ENCODE measurements around the gene INTS2.

DNA sequence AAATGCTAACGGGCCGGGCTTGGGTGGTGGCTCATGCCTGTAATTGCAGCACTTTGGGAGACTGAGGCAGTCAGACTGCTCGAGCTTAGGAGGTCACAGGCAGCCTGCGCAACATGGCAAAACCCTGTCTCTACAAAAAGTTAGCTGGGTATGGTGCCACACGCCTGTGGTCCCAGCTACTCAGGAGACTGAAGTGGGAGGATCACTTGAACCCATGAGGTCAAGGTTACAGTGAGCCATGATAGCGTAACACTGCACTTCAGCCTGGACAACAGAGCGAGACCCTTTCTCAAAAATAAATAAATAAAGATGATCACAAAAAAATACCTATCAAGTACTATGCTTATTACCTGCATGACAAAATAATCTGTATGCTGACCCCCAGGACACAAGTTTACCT, 46.3 kb upstream of the INTS2 start:
- TF ChIP-seq CTCF (IDR thresholded peaks at IDR 0.05; ENCODE audit: insufficient read depth, low read length, poor library complexity, severe bottlenecking) = no peak
- TF ChIP-seq EZH2phosphoT487 (conservative IDR thresholded peaks at IDR 0.05; ENCODE audit: low read length) = no peak
